Activated B cell treated with CpG ODN at 0.5 μM for 24 hours (primary cell): Measurements from ENCODE around the gene WWOX. TPM values are rescaled to one million over a fixed set of nuclear protein-coding genes. Genes with fewer than 3 reads are reported as not detected.

Source experiments
- ATAC-seq: fragments of 200-7000 bp; cut with Tn5 transposase; one replicate; pipeline ENCODE4 v1.10.0; 2021; ENCODE audit warnings: low read depth, mild to moderate bottlenecking, moderate library complexity
- CTCF ChIA-PET: fragments of 350-600 bp; sonication (Branson Sonifier 250); formaldehyde crosslinking; loops from one replicate; lab custom pipeline; 2021; ENCODE audit warnings: antibody characterized with exemption; lab: Charles Lee
- POLR2A ChIA-PET: fragments of 350-600 bp; sonication (Branson Sonifier 250); formaldehyde crosslinking; loops from one replicate; lab custom pipeline; 2021; ENCODE audit warnings: antibody characterized with exemption; lab: Charles Lee
- DNase-seq: peaks from one replicate; pipeline ENCODE4 v3.0.0; 2022
- H3K27ac Mint-ChIP-seq: one replicate; pipeline ENCODE4 v1.8.0; 2020; ENCODE audit warnings: mixed read lengths
- H3K27me3 Mint-ChIP-seq: one replicate; pipeline ENCODE4 v1.8.0; 2021; ENCODE audit warnings: mixed read lengths
- H3K36me3 Mint-ChIP-seq: one replicate; pipeline ENCODE4 v1.8.0; 2021; ENCODE audit warnings: low read depth, mixed read lengths
- H3K4me1 Mint-ChIP-seq: one replicate; pipeline ENCODE4 v1.8.0; 2021; ENCODE audit warnings: mixed read lengths
- H3K4me3 Mint-ChIP-seq: one replicate; pipeline ENCODE4 v1.8.0; 2020; ENCODE audit warnings: mild to moderate bottlenecking, mixed read lengths
- H3K9me3 Mint-ChIP-seq: one replicate; pipeline ENCODE4 v1.8.0; 2020; ENCODE audit warnings: mixed read lengths
- intact Hi-C: fragments of 100-400 bp; cut with micrococcal nuclease; formaldehyde crosslinking; loops from one replicate; pipeline ENCODE4 v1.15.1; 2024
- total RNA-seq: library from RNA; stranded (reverse); gene quantifications from 2 replicates; pipeline ENCODE4 v1.2.3, GENCODE V29; 2022
- TF ChIP-seq, protein P1 (sequence below): fragments of 200-600 bp; IDR thresholded peaks from one replicate; pipeline ENCODE4 v1.8.0; 2022; ENCODE audit warnings: antibody characterized with exemption, mild to moderate bottlenecking

Gene WWOX
- total RNA-seq, 1 donor from 2014 or later = 22.6 TPM

DNA sequence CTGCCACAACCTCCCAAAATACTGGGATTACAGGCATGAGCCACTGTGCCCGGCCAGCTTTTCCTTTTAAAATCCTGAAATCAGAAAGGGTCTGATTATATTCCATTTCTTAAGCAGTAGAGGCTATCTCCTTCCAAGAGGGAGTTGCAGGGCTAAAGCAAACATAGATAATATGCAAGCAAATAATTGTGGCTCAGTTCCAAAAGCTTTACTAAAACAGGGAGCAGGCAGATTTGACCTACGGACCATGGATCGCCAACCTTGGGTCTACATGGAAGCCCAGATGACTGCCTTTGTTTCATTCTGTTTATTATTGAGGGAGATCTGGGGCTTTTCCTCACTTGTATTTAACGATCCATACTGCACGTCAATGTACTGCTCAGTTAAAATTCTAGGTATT is 38.6 kb upstream of the WWOX start:
- no peak for ATAC-seq
- CTCF ChIA-PET = no interaction called here

DNA sequence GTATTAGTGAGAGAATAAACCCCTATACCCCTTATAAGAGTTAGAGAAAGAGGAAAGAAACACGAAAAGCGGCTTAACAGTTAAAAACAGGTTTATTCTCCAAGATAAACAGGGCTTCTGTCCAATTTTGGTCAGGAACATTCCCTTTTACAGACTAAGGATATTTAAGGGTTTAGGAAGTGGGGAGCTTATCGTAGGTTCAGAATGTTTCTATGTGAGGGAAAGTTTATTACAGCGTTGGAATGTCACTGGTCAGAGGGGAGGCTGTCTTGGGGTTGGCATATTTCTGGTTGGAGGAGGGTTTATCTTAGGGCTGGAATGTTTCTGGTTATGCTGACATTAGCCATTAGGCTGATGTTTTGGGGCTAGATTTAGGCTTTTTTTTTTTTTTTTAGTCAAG is 34.1 kb upstream of the WWOX start:
- Mint-ChIP-seq H3K4me1 (no peaks in the 10 kb centered on the region), H3K36me3 (no peaks in the 10 kb centered on the region), H3K27me3 (peaks cover 18% of the 10 kb centered on the region), H3K27ac (no peak overlapping the region), H3K9me3 (no peaks in the 10 kb centered on the region), H3K4me3 (no peak overlapping the region)
- DNase-seq (no peak), ATAC-seq (no peak)
- TF ChIP-seq, protein P1, sequence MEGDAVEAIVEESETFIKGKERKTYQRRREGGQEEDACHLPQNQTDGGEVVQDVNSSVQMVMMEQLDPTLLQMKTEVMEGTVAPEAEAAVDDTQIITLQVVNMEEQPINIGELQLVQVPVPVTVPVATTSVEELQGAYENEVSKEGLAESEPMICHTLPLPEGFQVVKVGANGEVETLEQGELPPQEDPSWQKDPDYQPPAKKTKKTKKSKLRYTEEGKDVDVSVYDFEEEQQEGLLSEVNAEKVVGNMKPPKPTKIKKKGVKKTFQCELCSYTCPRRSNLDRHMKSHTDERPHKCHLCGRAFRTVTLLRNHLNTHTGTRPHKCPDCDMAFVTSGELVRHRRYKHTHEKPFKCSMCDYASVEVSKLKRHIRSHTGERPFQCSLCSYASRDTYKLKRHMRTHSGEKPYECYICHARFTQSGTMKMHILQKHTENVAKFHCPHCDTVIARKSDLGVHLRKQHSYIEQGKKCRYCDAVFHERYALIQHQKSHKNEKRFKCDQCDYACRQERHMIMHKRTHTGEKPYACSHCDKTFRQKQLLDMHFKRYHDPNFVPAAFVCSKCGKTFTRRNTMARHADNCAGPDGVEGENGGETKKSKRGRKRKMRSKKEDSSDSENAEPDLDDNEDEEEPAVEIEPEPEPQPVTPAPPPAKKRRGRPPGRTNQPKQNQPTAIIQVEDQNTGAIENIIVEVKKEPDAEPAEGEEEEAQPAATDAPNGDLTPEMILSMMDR = no peak
- intact Hi-C loops = no loop called here
- ChIA-PET CTCF (no interaction called here), POLR2A (no interaction called here)

More for the DNA sequence above, 38.6 kb upstream of the WWOX start:
- H3K4me3 Mint-ChIP-seq = no peak overlapping the region
- POLR2A ChIA-PET = no interaction called here
- DNase-seq = no peak
- H3K36me3 Mint-ChIP-seq = no peaks in the 10 kb centered on the region
- H3K9me3 Mint-ChIP-seq = no peaks in the 10 kb centered on the region
- no peaks in the 10 kb centered on the region for H3K4me1 Mint-ChIP-seq
- TF ChIP-seq, protein P1 = no peak
- intact Hi-C loops = no loop called here
- no peak overlapping the region for H3K27ac Mint-ChIP-seq
- H3K27me3 Mint-ChIP-seq = peaks cover 15% of the 10 kb centered on the region

DNA sequence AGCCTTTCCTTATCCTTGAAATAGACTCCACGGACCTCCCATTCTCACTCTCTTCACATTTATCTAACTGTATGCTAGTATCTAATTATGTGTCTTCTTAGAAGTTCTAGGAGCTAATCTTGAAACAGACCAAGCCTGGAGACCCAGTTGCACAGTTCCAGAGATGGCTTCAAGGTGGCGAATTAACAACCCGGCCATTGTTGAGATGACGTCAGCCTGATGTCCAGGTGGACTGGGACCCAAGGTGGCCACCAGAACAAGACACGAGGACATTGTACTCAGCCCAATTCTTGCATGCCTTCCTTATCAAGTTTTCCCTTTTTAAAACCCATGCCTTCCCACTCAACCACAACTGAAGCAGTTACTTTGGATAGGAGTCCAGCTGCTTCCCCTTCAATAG is 29.5 kb upstream of the WWOX start:
- Mint-ChIP-seq H3K9me3 (no peaks in the 10 kb centered on the region), H3K4me3 (no peak overlapping the region), H3K4me1 (no peaks in the 10 kb centered on the region), H3K27me3 (peaks cover 22% of the 10 kb centered on the region), H3K36me3 (no peaks in the 10 kb centered on the region), H3K27ac (no peak overlapping the region)
- TF ChIP-seq, protein P1 = no peak
- CTCF ChIA-PET = no interaction called here
- POLR2A ChIA-PET = no interaction called here
- no peak for DNase-seq
- no peak for ATAC-seq
- intact Hi-C loops = no loop called here

DNA sequence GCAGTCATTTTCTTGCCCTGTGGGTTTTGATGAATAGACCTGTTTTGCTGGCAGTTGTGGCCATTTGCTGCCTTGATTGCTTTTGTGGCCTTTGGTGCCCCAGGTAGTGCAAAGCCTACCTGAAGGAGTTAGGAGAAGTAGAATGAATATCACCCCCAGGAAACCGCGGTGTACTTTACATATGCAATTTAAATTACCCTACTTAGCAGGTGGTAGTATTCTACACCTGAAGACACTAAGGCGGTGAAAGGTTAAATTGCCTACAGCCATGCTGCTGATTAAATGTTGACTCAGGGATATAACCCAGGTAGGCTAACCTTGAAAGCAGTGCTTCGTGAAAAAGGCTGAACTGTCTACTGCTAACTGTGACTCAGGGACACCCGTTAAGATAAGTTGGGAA is 27.2 kb upstream of the WWOX start:
- ChIA-PET CTCF (no interaction called here), POLR2A (no interaction called here)
- TF ChIP-seq, protein P1 = no peak
- no peak overlapping the region for H3K4me3 Mint-ChIP-seq
- ATAC-seq (no peak), DNase-seq (no peak)
- H3K27ac Mint-ChIP-seq = no peak overlapping the region
- peaks cover 14% of the 10 kb centered on the region for H3K27me3 Mint-ChIP-seq
- intact Hi-C loops = no loop called here
- H3K4me1 Mint-ChIP-seq = no peaks in the 10 kb centered on the region
- no peaks in the 10 kb centered on the region for H3K36me3 Mint-ChIP-seq
- no peaks in the 10 kb centered on the region for H3K9me3 Mint-ChIP-seq

DNA sequence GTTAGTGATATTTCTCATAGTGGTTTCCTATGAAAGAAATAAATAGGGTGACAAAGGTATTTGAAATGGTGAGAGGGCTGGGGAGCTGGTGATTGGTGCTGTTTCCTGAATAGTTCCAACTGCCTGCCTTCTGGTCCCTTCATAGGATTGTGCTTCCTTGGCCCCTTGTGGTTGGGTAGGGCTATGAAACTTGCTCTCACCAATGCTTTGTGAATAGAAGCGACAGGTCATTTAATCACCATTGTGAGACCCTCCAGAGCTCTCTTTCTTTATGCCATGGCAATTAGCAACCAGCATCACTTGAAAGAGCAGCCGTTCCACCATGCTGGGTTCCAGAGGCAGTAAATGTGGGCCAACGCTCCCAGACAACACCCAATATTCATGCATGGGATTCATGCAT is 23.7 kb upstream of the WWOX start:
- intact Hi-C loops = no loop called here
- H3K36me3 Mint-ChIP-seq = no peaks in the 10 kb centered on the region
- ChIA-PET CTCF (interaction anchor here (0.6 kb wide), 1 partner anchor 9 kb away, joined by 3 read pairs; no protein-coding TSS in a partner anchor), POLR2A (no interaction called here)
- H3K27ac Mint-ChIP-seq = no peak overlapping the region
- no peaks in the 10 kb centered on the region for H3K4me1 Mint-ChIP-seq
- H3K9me3 Mint-ChIP-seq = no peaks in the 10 kb centered on the region
- H3K27me3 Mint-ChIP-seq = peaks cover 21% of the 10 kb centered on the region
- H3K4me3 Mint-ChIP-seq = no peak overlapping the region
- DNase-seq (no peak), ATAC-seq (no peak)
- TF ChIP-seq, protein P1 = no peak
